ENCODE measurements around the gene ZDHHC11B.
"Not testable (repeated sequence)": the region's sequence is repeated elsewhere in the genome, so short reads cannot be mapped to it uniquely, and the experiment has no call there.

- not testable (repeated sequence) for TF ChIP-seq CTCF (conservative IDR thresholded peaks at IDR 0.05 in 1 of 2, IDR thresholded peaks at IDR 0.05 in 1 of 2; ENCODE audit: extremely low read depth in 1 of 2, insufficient read depth in 1 of 2, low read depth in 1 of 2, low read length in 2 of 2); EZH2 (IDR thresholded peaks at IDR 0.05; ENCODE audit: borderline replicate concordance, low read length)
These were observed at the start of gene ZDHHC11B for GRCh38 chr5:784428-785177.

Data from mammary epithelial cell (primary cell).